ENCODE measurements around the gene VGLL3.

DNA sequence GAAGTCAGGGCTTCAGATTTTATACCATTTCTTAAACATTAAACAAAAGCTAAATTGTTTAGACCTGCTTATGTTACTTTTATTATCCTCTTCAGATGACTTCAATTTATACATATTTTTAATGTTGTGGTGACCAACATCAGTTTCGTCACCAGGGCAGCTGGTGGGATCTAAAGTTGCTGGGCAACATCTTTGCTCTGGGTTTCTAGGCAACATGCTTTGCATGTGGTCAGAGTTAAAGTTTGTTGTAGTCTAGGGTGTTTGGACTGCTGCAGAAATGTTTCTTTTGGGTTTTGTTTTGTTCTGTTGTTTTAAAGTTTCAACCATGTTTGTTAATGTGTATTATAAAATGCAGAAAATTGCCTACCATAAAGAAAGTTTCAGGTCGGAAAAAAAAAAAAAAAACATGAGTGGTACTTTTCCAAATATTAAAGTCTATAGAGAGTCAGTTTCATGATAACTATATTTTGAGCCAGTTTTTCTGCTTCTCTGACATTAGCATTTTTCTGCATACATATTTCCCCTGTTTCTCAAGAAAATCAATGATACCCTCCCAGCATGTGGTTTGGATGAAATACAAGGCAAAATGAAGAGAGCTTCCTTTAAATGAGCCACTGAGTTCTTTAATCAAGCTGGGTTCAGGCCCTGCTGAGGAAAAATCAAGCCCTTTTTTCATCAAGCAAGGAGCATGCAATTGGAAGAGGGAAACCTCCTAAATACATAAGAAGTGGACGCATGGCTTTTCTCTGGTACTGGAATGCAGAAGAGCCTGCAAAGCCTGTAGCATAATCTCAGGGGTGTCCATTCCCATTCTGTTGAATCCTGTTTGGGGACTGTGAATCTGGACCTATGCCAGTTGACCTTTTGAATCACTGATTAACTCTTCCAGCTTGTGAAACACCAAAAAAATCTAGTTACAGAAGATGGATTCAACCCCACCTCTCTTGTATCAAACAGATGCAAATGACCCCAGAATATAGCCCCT is 35.0 kb upstream of the VGLL3 start:
- TF ChIP-seq, protein P1, sequence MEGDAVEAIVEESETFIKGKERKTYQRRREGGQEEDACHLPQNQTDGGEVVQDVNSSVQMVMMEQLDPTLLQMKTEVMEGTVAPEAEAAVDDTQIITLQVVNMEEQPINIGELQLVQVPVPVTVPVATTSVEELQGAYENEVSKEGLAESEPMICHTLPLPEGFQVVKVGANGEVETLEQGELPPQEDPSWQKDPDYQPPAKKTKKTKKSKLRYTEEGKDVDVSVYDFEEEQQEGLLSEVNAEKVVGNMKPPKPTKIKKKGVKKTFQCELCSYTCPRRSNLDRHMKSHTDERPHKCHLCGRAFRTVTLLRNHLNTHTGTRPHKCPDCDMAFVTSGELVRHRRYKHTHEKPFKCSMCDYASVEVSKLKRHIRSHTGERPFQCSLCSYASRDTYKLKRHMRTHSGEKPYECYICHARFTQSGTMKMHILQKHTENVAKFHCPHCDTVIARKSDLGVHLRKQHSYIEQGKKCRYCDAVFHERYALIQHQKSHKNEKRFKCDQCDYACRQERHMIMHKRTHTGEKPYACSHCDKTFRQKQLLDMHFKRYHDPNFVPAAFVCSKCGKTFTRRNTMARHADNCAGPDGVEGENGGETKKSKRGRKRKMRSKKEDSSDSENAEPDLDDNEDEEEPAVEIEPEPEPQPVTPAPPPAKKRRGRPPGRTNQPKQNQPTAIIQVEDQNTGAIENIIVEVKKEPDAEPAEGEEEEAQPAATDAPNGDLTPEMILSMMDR (IDR thresholded peaks at IDR 0.05; ENCODE audit: poor library complexity, severe bottlenecking): no peak
- no peak for TF ChIP-seq TAF1 (IDR thresholded peaks at IDR 0.05; ENCODE audit: low read depth)
